K562 (cell line): ENCODE data around the gene SALL2.

ENCODE experiments used
- CTCF ChIP-seq, 3 experiments: IDR thresholded peaks in 2 of 3; conservative IDR thresholded peaks in 1 of 3; 2 replicates each; pipeline ENCODE4 v1.5.1; 2011 to 2012; ENCODE audit warnings: low read length in 3 of 3, mild to moderate bottlenecking in 3 of 3, control low read depth in 2 of 3, improper control_type of control experiment in 1 of 3, inconsistent platforms in 1 of 3, low read depth in 1 of 3, mixed read lengths in 1 of 3, moderate library complexity in 1 of 3; ENCODE audit not compliant: insufficient read depth in 2 of 3
- TRIM28 ChIP-seq: fragments of 450-650 bp; IDR thresholded peaks from 2 replicates; pipeline ENCODE4 v1.6.1; 2017

- TF ChIP-seq TRIM28 (no peak), CTCF (IDR thresholded peaks at IDR 0.05 in 2 of 3, conservative IDR thresholded peaks at IDR 0.05 in 1 of 3; ENCODE audit: insufficient read depth in 2 of 3, low read depth in 1 of 3, low read length in 3 of 3) (no peak)
These were observed 16.6 kb downstream of the SALL2 start for GRCh38 chr14:21509432-21510143.
